ENCODE measurements around the gene JAM2.

The JAM2 gene

DNA sequence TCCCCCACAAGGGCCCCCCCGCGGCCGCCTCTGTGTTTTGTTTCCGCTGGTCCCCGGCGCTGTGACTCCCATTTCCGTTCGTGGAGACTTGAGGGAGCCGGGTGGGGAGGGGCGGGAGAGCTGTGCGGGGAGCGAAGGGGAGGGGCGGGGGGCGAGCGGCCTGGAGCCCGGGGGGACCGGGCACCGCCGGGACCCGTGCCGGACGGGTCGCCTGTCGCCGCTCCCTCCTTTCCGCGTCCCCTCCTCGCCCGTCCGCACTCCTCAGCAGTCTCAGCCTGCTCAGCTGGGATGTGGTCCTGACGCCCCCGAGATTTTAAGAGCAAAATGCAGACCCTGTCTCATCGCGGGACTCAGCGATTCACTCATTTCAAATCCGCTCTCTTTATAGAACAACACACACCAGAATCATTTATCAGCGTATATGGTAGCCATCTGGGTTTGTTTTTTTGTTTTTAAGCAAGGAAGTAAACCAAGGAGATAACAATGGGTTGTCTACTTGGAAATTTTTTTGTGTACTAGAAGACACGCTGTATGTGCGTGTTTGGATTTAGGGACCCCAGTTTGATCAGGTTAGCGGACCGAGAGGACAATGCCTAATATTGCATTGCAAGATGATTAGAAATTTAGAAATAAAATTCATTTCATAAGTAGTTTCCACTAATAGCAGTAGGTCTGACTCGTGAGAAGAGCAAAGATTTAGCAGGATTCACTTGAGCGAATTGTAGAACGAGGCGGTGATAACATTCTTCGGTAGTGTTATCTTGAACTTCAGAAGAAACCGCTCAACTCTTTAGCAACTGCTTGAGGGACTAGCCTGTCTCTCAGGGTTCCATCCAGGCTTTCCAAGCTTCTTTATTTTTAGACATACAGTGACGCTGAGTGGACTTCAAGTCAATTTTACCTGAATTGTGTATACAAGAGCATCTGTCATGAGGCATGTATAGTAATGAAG lies 96.9 kb downstream of the JAM2 start:
- no peak for TF ChIP-seq JUND (IDR thresholded peaks at IDR 0.05; ENCODE audit: low read depth)
- peak; percentile 46 to 87 for DNase-seq (ENCODE audit: low read depth in 1 of 2, low spot score in 1 of 2)
- in situ Hi-C loops (cut with HindIII; ENCODE audit: low pct_unique_long_range_greater_than_20kb, low sequenced_read_pairs): no loop called here

DNA sequence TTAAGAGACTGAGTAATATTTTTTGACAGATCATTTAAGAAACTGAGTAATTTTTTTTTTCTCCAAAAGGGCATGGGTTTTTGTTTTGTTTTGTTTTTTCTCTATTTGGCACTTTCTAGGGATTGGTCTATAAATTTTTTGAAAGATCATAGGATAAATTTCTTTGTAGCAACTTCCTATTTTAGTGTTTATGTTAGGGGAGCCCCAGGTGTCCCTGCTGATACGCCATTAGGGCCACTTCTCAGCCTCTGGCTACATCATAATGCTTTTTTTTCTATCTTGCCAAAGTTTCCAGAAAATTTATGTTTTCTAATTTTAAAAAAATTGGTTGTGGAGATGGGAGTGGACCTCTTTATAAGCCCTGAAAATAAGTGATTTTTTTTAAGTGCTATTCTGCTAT lies 98.4 kb downstream of the JAM2 start:
- TF ChIP-seq JUND (IDR thresholded peaks at IDR 0.05; ENCODE audit: low read depth): no peak
- DNase-seq (ENCODE audit: low read depth in 1 of 2, low spot score in 1 of 2): no peak
- in situ Hi-C loops (cut with HindIII; ENCODE audit: low pct_unique_long_range_greater_than_20kb, low sequenced_read_pairs): no loop called here

DNA sequence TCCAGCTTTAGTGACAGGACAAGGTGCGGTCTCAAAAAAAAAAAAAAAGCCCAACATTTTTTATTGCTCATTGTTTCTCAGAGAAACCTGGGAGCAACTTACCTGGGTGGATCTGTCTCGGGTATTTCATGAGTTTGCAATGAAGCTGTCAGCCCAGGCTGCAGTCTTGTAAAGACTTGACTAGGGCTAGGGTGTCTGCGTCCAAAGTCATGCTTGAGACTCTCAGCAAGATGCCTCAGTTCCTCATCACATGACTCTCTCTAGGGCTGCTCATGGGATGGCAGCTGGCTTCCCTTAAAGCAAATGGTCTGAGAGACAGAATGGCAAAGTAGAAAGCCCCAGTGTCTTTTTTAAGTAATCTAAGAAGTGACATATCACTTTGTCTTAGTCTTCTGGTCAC lies 103.8 kb downstream of the JAM2 start:
- no peak for DNase-seq (ENCODE audit: low read depth in 1 of 2, low spot score in 1 of 2)
- TF ChIP-seq JUND (IDR thresholded peaks at IDR 0.05; ENCODE audit: low read depth): no peak
- in situ Hi-C loops (cut with HindIII; ENCODE audit: low pct_unique_long_range_greater_than_20kb, low sequenced_read_pairs): no loop called here

DNA sequence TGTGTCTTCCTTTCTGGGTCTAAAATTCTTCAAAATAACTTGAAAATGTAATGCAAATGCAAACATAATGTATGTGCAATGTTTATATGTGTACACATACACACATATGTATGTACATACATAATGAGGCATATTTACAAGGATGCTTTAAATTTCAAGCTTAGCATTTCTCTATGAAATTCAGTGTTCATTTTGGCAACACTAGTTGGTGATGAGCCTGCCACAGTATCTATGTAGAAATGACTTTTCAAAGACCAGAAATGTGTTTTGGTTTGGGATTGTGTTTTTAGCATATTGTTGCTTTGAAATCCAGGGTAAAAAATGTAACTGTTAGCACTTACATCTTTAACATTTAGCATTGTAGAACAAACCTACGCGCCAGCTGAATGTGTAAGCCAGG lies 105.8 kb downstream of the JAM2 start:
- no peak for DNase-seq (ENCODE audit: low read depth in 1 of 2, low spot score in 1 of 2)
- in situ Hi-C loops (cut with HindIII; ENCODE audit: low pct_unique_long_range_greater_than_20kb, low sequenced_read_pairs): no loop called here
- TF ChIP-seq JUND (IDR thresholded peaks at IDR 0.05; ENCODE audit: low read depth): no peak

DNA sequence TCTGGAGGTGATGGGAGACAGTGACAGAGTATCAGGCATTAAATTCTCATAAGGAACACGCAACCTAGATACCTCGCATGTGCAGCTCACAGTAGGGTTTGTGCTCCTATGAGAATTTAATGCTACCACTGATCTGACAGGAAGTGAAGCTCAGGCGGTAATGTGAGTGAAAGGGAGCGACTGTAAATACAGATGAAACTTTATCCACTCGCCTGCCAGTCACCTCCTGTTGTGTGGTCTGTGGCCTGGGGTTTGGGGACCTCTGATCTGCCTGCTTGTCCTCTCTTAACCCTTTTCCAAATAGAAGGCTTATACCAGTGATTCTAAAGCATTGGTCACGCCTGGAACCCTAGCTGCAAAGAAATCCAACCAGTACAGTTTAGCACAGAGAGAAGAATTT lies 111.0 kb downstream of the JAM2 start:
- in situ Hi-C loops (cut with HindIII; ENCODE audit: low pct_unique_long_range_greater_than_20kb, low sequenced_read_pairs): no loop called here
- no peak for DNase-seq (ENCODE audit: low read depth in 1 of 2, low spot score in 1 of 2)
- no peak for TF ChIP-seq JUND (IDR thresholded peaks at IDR 0.05; ENCODE audit: low read depth)

DNA sequence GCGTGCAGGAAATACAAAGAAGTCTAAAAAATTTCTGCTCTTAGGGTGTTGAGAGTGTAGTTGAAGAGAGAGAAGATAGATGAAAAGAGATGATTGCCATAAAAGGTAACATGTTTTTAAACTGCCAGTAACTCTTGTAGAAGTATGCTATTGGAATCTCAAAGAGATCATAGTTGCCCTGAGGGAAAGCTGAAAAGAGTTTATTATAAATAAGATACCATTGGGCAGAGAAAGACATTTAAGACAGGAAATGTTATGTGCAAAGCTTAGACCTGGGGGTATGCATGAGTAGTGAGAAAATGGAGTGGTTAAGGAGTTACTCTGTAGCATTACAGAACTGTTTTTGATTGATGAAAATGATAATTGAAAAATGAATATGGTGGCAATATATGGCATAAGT lies 113.4 kb downstream of the JAM2 start:
- no peak for DNase-seq (ENCODE audit: low read depth in 1 of 2, low spot score in 1 of 2)
- in situ Hi-C loops (cut with HindIII; ENCODE audit: low pct_unique_long_range_greater_than_20kb, low sequenced_read_pairs): no loop called here
- no peak for TF ChIP-seq JUND (IDR thresholded peaks at IDR 0.05; ENCODE audit: low read depth)

DNA sequence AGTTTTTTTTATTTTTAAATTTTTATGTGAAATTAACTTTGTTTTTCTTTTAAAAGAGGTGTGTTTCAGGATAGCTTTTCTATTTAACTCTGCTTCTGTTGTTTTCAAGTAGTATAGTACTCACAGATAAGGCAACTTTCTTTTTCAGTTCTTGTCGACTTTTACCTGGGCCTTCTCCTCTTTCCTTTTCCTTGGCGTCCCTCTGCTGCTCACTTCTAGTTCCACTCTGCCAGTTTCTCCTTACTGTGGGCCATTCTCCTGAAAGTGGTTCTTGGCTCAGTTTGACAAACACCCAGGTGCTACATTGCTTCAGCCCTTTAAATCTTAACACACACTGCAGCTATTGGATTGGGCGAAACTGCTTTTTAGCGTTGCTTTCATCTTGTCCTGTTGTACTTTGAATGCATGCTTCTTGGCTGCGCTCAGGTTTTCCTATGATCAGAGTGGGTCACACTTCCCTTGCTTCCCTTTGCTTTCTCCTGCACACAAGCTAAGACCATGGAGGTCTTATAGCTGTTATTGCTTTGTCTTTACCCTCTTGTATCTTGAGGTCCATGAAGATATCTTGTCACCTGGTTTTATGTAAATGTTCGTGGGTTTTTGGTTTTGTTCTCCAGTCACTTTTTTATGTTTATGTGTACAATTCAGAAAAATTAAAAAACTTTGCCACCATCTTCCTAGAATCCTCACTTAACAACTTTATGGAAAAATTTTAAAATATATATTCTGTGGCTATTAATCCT lies 117.3 kb downstream of the JAM2 start:
- no peak for TF ChIP-seq JUND (IDR thresholded peaks at IDR 0.05; ENCODE audit: low read depth)
- in situ Hi-C loops (cut with HindIII; ENCODE audit: low pct_unique_long_range_greater_than_20kb, low sequenced_read_pairs): no loop called here
- no peak for DNase-seq (ENCODE audit: low read depth in 1 of 2, low spot score in 1 of 2)

DNA sequence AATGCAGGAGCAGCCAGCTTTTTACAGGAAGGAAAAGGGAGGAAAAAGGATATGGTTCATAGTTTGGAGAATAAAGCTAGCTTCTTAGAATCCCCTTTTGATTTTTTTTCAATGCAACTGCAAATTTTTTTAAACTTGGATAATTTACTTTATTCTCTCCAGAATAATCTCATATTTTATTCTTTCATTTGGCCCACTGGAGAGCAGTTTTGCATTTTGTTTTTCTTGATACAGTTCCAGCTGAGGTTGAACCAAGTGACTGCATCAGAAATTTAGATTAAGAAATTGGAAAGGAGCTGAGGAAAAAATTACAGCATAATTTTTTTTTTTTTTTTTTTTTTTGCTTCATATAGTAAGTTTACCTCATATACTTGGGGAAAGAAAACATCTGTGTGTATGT lies 118.5 kb downstream of the JAM2 start:
- no peak for TF ChIP-seq JUND (IDR thresholded peaks at IDR 0.05; ENCODE audit: low read depth)
- no peak for DNase-seq (ENCODE audit: low read depth in 1 of 2, low spot score in 1 of 2)
- in situ Hi-C loops (cut with HindIII; ENCODE audit: low pct_unique_long_range_greater_than_20kb, low sequenced_read_pairs): no loop called here

DNA sequence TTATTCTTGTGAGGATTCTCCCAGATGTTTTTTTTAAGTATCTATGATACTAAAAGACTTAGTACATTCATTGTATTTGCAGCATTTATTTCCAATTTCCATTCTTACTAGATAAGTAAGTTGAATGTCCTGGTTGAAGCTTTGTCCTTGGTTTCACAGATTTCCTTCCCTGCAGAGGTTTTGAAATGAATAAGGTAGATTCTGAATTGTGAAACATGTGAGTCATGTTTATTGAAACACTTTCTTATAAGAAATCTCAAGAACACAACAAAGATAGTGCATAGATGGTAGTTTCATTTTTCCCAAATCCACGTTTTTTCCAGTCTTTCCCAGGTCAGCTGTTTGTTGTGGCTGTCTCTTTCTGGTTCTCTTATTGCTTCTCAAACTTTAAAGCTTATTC lies 120.5 kb downstream of the JAM2 start:
- DNase-seq (ENCODE audit: low read depth in 1 of 2, low spot score in 1 of 2): no peak
- in situ Hi-C loops (cut with HindIII; ENCODE audit: low pct_unique_long_range_greater_than_20kb, low sequenced_read_pairs): no loop called here
- TF ChIP-seq JUND (IDR thresholded peaks at IDR 0.05; ENCODE audit: low read depth): no peak

DNA sequence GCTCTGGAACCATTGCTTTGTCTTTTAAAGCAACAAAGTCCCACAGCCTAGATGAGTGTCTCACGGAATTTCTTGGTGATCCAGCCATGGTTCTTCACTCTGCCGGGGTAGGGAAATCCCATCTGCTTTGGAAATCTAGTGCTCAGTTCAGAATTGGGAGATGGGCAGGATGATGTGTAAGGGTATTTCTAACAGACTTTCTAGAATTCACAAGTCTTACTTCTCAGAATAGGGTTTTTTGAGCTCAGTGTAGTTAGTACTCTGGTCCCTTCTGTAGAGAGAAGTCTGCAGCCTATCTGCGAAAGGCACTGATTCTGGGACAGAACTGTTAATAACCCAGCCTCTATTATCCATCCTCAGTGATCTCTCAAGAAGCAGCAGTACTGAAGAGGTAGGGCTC lies 121.0 kb downstream of the JAM2 start:
- no peak for TF ChIP-seq JUND (IDR thresholded peaks at IDR 0.05; ENCODE audit: low read depth)
- in situ Hi-C loops (cut with HindIII; ENCODE audit: low pct_unique_long_range_greater_than_20kb, low sequenced_read_pairs): no loop called here
- no peak for DNase-seq (ENCODE audit: low read depth in 1 of 2, low spot score in 1 of 2)

DNA sequence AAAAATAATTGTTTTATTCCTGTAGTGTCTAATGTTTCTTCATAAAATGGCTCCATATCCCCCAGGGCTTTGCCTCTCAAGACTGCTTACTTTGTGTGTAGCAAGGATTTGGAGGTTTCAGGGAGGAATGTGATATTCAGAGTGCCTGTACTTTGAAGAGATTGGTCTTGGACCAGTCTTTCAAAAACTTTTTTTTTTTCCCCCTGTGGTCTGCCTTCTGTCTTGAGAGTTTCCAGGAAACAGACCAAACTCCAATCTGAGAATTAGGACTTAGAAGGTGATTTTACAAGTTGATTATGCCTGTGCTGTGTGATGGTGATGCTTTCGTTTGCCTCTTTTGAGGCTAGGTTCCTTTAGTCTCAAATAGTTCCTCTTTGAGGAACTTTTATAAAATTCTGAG lies 121.6 kb downstream of the JAM2 start:
- no peak for TF ChIP-seq JUND (IDR thresholded peaks at IDR 0.05; ENCODE audit: low read depth)
- in situ Hi-C loops (cut with HindIII; ENCODE audit: low pct_unique_long_range_greater_than_20kb, low sequenced_read_pairs): no loop called here
- DNase-seq (ENCODE audit: low read depth in 1 of 2, low spot score in 1 of 2): no peak

DNA sequence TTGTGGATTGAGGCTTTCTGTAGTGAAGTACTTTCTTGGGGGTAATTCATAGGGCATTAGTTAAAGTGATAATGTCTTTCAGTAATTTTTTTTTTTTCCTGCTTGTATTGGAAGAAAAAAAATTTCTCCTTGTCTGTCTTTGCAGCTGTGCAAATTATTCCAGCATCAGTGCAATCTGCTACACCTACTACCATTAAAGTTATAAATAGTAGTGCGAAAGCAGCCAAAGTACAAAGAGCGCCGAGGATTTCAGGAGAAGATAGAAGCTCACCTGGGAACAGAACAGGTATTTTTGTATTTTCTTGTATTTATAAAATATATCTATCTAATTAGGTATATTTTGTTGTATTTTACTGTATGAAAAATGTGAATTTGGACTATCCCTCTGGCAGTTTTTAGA lies 125.0 kb downstream of the JAM2 start:
- TF ChIP-seq JUND (IDR thresholded peaks at IDR 0.05; ENCODE audit: low read depth): no peak
- DNase-seq (ENCODE audit: low read depth in 1 of 2, low spot score in 1 of 2): no peak
- in situ Hi-C loops (cut with HindIII; ENCODE audit: low pct_unique_long_range_greater_than_20kb, low sequenced_read_pairs): no loop called here

Data from T47D (cell line).